COLO668 (cell line): Measurements from ENCODE around the gene NCOA4.
"Not testable (repeated sequence)": the region's sequence is repeated elsewhere in the genome, so short reads cannot be mapped to it uniquely, and the experiment has no call there.

Experiments used
- DNase-seq: peaks from one replicate; lab custom pipeline; 2025; ENCODE audit not compliant: unreplicated experiment; lab: John Stamatoyannopoulos, UW

NCOA4 gene

GRCh38 chr10:45985590-45985989 is 44.8 kb downstream of the NCOA4 start:
- DNase-seq, result not testable (repeated sequence)

DNA sequence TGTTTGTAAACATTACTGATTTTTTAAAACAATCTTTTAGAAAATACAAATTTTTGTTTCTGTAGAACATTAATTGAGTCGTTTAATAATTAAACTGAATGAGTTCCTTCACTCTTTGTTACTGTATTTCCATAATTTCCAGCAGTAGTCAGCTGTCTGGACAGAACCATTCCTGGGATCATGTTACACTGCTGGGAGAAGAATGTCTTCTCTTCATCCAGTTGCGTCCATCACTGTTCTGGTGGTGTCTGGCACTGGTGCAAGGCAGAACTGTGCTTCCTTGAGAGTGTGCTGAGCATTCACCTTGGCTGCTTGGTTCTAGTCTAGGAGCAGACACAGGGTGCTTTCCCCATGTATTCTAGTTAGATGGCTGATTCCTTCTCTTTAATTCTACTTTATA is 46.0 kb downstream of the NCOA4 start:
- DNase-seq, result not testable (repeated sequence)

DNA sequence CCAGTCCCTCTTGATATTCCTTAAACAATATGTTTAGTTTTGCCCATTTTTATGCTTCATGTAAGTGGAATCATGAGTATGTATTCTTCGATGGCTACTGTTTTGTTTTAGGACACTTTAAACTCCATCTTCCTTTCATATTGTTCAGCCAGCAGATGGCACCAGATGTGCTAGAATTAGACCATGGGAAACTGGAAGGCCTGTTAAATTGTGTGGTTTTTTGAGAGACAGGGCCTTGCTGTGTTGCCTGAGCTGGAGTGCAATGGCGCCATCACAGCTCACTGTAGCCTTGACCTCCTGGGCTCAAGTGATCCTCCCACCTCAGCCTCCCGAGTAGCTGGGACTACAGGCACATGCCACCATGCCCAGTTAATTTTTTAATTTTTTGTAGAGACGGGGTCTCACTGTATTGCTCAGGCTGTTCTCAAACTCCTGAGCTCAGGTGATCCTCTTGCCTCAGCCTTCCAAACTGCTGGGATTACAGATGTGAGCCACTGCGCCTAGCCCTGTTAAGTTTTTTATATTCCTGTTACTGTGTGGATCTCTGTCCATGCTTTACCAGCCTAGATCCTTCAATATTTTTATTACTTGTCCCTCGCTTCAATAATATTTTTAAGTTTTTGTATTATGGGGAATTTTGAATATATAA is 46.8 kb downstream of the NCOA4 start:
- DNase-seq, result not testable (repeated sequence)

DNA sequence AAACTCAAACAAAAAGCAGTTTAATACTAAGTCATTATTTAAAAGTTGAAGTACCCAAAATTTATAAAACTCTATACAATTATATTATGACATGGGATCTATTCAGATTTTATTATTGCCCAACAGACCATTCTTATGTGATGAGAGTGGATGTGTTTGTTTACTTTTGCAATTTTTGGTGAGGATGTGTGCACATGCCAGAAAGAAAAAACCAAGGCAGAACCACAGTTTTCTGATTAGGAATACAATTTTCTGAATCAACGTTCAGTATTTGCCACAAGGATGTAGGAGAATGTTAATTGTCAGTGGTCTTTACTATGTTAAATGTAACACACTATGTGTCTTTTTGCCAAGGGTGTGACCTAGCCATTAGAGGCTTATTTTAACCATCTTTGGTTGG is 49.1 kb downstream of the NCOA4 start:
- DNase-seq, result not testable (repeated sequence)

- DNase-seq, result not testable (repeated sequence)
Measured at GRCh38 chr10:45978554-45978953, 51.9 kb downstream of the NCOA4 start.

GRCh38 chr10:45974041-45974440 is 56.4 kb downstream of the NCOA4 start:
- DNase-seq, result not testable (repeated sequence)

- DNase-seq, result not testable (repeated sequence)
Measured at GRCh38 chr10:45972813-45973169, 57.6 kb downstream of the NCOA4 start.

GRCh38 chr10:45972106-45972812 is 58.2 kb downstream of the NCOA4 start, which contains the start of gene TIMM23:
TIMM23 (plus strand) TSS chr10:45972489; CDS start chr10:45972625, 136 bp downstream.
- DNase-seq, result peak; percentile 79

DNA sequence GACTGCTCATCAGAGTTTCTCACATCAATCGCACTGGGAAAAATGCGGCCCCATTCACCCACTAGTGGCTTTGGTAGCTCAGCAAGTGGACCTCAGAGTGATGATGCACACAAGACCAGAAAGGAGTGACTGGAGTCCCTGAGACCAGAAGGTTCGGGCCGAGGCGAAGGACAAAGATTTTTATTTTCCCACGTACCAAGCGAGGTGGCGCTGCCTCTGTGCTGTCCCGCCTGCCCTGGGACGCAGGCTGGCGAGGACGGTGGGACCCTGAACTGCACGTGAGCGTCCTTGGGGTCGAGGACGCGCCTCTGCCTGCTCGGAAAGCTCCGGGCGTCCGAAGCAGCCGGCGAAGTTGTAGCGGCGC is 58.7 kb downstream of the NCOA4 start:
- DNase-seq, result not testable (repeated sequence)

- DNase-seq, result not testable (repeated sequence)
Measured at GRCh38 chr10:45971019-45971418, 59.4 kb downstream of the NCOA4 start.

DNA sequence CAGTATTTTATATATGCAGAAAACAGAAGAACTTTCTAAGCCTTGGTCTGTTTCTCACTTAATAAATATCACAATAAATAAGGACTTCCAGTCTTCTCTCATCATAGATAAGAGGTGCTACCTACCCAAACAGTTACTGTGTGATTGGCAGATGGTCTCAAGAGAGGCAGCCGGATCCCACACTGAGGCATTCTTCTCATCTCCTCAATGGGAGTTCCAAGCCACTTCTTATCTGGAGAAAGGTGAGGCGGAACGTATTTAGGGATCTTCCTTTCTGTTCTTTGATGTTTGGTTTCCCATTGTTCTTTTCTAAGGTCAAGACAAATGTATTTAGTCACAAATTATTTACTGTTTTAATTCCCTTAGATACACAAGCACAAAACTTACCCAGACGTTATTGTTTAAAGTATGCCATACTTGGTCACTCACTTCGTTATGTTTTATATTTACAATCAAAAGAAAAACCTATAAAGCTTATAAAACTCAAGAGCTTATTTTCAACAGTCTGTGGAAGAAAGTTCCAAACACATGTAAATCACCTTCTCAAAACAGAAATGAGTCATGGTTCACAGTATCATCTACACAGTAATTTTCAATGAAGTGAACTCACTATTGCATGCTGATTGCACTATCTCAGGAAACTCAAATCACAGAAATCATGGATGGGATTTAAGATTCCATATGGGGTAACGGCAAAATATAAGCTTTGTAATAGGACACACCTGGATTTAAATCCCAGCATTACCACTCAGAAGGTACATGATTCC is 67.6 kb downstream of the NCOA4 start:
- DNase-seq, result not testable (repeated sequence)

- DNase-seq, result not testable (repeated sequence)
Measured at GRCh38 chr10:45957928-45958327, 72.5 kb downstream of the NCOA4 start.

- DNase-seq, result not testable (repeated sequence)
Measured at GRCh38 chr10:45956634-45957033, 73.8 kb downstream of the NCOA4 start.
